NCI-H1694 (cell line): ENCODE results near the gene PCDH8.
A peak's percentile ranks its signal among the peaks of the same experiment; 100 is the strongest.
"Not testable (repeated sequence)": the region's sequence is repeated elsewhere in the genome, so short reads cannot be mapped to it uniquely, and the experiment has no call there.

Experiments
- DNase-seq: peaks from one replicate; lab custom pipeline; 2025; lab: John Stamatoyannopoulos, UW

Gene PCDH8

DNA sequence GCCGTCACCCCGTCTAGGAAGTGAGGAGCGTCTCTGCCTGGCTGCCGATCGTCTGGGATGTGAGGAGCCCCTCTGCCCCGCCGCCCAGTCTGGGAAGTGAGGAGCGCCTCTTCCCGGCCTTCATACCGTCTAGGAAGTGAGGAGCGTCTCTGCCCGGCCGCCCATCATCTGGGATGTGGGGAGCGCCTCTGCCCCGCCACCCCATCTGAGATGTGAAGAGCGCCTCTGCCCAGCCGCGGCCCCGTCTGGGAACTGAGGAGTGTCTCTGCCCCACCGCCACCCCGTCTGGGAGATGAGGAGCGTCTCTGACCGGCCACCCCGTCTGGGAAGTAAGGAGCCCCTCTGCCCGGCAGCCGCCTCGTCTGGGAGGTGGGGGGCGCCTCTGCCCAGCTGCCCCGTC is 30.6 kb downstream of the PCDH8 start:
- DNase-seq, result not testable (repeated sequence)

DNA sequence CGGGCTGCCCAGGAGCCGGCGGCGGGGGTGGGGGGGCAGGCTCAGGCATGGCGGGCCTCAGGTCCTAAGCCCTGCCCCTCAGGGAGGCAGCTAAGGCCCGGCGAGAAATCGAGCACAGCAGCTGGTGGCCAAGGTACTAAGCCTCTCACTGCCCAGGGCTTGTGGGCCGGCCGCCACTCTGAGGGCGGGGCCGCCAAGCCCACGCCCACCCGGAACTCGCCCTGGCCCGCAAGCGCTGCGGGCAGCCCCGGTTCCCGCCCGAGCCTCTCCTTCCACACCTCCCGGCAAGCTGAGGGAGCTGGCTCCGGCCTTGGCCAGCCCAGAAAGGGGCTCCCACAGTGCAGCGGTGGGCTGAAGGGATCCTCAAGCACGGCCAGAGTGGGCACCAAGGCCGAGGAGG is 33.1 kb downstream of the PCDH8 start:
- DNase-seq, result no peak

DNA sequence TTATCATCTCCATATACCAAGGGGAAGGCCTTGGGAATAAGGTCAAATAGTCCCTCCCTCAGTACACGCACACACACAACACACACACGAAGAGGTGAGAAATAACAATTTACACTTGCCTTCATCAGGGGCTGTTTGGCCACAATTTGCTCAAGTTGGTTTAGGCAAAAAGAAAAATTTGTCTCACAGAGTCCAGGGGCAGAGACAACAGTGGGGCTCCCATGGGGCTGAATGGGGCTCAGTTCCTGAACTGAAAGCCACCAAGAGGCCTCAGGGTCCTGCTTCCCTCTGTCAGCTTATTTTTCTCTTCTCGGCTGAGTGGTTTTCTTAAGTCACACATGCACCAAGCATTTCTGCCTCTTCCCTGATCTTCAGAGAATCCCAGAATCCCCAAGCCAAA is 35.5 kb downstream of the PCDH8 start:
- DNase-seq, result no peak

DNA sequence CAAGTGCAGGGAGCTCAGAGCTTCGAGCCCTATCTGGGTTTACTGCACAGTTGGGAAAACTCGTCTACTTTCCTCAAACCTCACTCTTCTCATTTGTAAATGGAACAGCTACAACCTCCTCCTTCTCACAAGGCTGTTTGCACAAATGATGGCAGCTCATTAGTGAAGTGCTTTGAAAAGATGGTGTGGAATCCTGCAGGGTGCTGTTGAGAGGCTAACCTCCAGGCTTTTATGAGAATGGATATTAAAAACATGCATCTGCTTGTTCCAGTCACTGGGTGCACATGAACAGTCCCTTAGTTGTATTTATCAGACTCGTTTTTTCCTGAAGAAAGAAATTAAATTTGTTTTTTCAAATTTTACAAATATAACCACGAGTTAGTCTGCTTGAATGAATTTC is 36.6 kb downstream of the PCDH8 start:
- DNase-seq, result no peak

DNA sequence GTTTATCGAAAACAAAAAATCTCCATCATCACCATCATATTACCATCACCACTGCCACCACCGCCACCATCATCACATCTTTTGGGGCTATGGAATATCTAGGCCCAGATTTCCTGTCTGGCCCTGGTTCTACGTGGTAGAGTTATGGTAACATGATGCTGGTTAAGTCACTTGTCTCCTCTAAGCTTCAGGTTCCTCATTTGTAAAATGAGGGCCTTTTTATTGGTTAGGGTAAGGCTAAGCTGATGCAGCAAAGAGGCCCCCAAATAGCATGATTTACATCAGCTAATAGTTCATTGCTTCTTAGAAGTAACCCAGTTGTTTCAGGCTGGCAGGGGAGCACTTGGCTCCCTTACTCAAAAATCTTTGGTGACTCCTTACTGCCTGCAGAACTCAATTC is 37.9 kb downstream of the PCDH8 start:
- DNase-seq, result no peak

DNA sequence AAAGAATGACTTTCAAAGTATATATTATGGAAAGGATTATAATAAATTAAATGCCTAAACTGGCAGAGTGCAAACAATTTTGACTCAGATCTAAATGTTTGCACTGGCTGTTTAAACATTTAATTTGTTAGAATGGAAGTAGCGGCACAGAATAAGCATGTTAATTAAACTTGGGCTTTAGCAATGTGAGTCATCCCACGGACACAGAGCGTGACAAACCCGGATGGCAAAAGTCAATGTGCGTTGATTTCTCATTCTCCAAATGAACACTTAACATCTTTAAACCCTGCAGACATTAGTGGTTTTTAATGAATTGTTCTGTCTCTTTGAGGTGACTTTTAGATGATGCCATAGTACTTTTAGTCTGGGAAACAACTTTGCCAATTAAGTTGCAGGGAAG is 38.4 kb downstream of the PCDH8 start:
- DNase-seq, result no peak

DNA sequence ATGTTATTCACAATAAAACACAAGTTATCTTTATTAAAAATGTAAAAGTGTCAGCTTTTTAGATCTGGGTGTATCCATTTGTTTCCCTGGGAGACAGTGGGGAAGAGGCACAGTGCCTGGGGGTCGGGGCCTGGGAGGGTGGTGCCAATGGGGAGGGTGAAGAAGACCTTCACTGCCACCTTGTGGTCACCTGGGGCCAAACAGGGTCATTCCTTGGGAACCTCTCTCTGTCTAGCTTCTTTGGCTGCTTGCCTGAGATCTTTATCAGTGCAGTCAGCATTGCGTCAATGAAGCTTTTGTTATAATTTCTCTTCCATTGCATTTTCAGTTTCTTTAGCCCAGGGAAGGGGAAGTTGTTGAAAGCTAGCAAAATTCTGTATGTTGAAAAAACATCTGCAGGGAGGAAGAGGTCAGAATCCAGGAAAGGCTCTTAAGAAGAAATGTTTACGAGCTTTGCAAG is 39.1 kb downstream of the PCDH8 start:
- peak; percentile 73 for DNase-seq

DNA sequence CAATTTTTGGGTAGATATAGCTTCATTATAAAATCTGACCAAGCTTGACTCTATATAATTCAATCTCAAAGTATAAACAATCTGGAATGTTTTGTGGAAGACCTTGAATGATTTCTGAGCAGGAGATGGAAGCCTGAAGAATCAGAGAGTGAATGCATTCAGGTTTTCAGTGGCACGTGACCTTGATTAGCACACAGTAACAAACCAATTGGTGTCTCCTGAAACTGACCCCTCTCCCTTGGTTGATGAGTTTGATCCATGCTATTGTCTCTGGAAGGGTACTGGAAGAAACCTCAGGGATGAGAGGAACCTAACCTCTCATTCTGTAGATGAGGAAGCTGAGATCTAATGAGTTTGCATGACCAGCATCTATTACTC is 39.6 kb downstream of the PCDH8 start:
- DNase-seq, result no peak

DNA sequence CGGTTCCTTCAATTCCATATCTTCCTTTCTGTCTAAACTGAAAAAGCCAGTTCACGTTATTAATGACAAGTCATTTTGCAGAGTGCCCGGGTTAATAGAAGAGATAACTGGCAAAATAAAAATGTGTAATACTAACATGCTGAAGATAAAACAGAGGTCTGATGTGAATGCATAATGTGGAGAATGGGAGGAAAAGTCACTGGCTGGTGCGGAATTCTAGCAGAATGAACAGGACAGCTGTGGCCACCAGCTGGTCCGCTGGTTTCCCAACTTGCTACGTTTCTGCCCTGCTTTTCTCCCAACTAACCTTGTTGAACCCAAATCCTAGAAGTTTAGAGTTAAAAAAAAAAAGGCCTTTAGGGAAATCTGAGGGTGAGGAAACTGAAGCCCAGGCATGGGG is 42.4 kb downstream of the PCDH8 start:
- no peak for DNase-seq

DNA sequence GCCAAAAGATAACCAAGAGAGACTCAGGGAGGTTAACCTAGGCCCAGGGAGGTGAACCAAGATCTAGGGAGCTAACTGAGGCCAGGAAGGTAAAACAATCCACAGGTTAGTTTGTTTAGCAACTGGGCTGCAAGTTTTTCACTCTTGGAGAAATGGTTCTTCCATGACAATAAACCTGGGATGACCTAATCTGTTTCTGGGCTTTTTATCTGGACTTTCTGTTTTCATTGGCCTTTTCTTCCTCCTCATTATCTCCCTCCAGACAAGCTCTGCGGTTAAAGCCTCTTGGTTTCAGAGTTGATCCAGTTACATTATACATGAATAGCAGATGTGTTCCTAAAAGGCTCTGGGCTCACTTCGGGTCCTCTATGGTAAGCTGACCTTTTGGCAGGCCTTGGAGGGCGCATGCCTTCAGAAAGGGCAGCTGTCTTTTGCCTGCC is 44.2 kb downstream of the PCDH8 start:
- DNase-seq, result no peak

DNA sequence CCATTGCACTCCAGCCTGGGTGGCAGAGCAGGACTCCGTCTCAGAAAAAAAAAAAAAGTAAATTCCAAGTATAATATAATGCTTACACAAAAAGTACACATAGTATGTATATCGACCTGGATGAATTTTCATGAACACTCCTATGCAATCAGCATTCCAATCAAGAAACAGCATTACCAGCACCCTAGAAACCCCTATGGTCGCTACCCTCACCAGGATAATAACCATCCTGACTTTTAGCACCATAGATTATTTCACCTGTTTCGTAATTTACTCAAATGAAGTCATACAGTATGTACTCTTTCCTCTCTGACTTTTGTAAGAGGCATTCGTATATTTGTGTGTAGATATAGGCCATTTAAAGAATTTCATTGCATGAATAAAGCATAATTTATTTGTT is 47.6 kb downstream of the PCDH8 start:
- no peak for DNase-seq

DNA sequence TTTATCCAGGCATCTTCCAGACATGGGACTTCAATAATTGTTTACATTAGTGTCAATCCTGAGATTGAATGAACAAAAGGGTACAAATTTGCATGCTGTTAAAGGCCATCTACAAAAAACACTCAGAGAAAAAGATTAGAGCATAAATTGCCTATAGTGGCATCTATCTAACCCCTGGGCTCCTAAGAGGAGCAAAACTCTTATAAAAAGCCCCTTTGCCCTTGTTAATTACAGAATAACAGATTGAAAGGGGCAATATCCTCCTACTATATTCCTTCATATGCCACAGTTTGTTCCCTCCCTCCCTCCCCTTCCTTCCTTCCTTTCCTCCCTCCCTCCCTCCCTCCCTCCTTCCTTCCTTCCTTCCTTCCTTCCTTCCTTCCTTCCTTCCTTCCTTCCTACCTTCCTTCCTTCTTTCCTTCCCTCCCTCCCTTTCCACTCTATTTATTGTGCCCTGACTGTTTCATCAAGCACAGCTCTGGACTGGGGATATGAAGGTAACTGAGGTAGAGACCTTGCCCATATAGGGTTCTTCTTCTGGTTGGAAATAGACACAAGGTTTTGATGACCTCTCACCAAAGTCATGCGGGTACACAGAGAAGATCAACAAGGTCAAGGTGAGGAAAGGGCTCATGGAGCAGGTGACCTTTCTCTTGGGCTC is 49.5 kb downstream of the PCDH8 start:
- no peak for DNase-seq

DNA sequence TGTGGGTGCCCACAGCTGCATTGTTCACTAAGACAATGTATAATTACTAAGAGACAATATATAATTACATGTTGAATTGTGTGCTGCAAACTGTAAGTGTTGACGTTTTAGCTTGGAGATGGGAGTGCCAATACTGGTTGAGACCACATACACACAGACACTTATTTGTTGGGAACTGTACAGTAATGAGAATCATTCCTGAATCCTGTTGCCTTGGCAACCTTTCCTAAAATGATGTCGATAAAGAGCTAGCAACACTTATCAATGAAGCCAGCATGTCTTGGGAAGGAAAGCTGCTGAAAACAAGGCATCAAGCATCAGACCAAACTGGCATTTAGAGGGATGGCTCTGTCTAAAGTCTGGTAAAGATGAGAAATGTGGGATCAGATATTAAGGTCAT is 51.3 kb downstream of the PCDH8 start:
- DNase-seq, result no peak

DNA sequence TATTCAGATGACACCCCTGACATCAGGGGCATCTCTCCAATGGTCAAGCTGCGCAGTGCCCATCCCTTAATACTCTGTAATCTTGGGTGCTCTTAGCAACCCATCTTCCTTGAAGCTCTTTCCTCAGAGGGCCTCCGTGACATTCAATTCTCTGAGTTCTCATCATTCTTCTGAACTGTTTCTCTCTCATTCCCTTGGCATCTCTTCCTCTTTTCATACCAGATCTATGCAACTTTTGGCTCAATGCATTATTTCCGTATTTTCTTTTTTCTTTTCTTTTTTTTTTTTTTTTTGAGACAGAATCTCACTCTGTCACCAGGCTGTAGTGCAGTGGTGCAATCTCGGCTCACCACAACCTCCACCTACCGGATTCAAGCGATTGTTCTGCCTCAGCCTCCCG is 53.9 kb downstream of the PCDH8 start:
- DNase-seq, result no peak

DNA sequence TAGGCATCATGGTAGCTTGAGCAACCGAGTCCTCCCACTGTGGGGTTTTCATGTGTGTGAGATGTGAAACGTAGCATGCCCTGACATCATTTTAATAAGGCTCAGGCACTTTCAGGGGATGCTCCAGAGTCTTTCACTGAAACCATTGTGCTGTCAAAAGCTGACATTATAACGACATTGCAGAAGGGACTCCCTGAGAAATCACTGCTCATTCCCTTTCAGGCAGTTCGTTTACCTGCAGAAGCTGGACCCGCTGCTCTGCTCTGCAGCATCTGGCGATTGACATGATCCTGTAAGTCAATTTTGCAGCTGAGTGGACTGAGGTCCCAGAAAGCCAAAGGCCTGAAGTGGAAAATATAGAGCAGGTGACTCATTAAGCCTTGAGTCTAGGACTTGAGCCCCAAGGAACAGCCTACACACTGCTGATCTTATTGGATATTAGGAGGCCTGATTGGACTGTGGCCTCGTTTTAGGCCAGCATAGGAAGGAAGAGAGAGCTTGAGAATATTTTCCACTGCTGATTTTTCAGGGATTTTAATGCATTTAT is 54.9 kb downstream of the PCDH8 start:
- DNase-seq, result no peak
